Frontal cortex (tissue), 4 donors: ENCODE measurements around the gene TGFBR3. TPM values are rescaled to one million over a fixed set of nuclear protein-coding genes. Genes with fewer than 3 reads are reported as not detected.

Experiments
- DNase-seq, 2 donors: peaks; one replicate each; pipeline ENCODE4 v3.0.0; 2012; ENCODE audit warnings: low spot score in 2 of 2
- FAIRE-seq: peaks from 2 replicates; lab custom pipeline; 2012; peaks lifted over from hg19 to GRCh38; lab: Jason Lieb, UNC
- total RNA-seq: library from RNA; depleted of rRNA; stranded (reverse); fragments of >200 nt; gene quantifications from one replicate; pipeline ENCODE4 v1.2.3, GENCODE V29; 2014
- donor health status: control.
- donor health status: control.
- donor health status: control.

TGFBR3 gene
- total RNA-seq, 1 donor from 2014 or later: 4.9 TPM

DNA sequence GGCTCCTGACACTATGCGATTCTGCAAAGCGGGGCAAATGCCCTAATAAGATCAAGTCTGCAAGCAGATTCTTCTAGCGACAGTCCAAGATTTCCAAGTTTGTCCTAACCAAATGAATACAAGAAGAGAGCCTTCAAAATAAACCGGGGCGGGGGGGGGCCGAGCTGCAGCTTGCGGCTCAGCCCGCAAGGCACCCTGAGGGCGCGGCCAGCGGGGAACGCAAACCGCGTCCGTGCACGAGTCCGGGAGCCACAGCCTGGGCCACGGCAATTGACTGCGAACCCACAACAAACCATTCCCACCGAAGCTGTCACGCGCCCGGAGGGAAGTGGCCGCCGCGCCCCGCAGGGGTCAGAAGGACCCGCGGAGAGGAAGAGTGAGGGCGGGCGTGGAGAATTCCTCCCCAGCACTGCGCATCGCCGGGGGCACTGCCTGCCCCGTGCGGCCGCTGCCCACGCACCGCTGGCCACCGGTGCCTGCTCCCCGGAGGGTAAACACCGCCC is 687 bp downstream of the TGFBR3 start:
- FAIRE-seq (no peak), DNase-seq (peak; percentile 24 to 33)

GRCh38 chr1:91884459-91885212 is 1.3 kb downstream of the TGFBR3 start:
- no peak for DNase-seq
- no peak for FAIRE-seq

GRCh38 chr1:91883470-91883869 is 2.5 kb downstream of the TGFBR3 start:
- no peak for DNase-seq

GRCh38 chr1:91881280-91881679 is 4.7 kb downstream of the TGFBR3 start:
- FAIRE-seq (no peak), DNase-seq (no peak)

More at GRCh38 chr1:91883470-91883869, 2.5 kb downstream of the TGFBR3 start:
- no peak for FAIRE-seq

DNA sequence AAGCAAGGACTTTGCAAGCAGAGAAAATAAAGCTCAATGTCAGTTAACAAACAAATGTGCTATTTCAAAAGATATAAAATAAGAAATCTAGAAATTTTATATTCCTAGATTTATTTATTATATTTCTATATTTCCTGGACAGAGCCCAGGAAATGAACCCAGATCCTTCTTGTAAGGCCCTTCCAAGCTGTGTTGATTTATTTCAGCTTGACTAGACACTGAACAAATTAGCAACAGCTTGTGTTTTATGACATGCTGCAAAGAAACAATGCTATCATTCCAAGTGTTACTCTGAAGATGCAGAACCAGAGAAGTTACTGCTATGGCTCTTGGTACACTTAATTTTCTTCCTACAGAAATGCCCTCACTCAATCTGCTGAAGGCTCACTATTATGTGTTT is 6.2 kb downstream of the TGFBR3 start:
- FAIRE-seq: no peak
- DNase-seq: no peak

GRCh38 chr1:91877574-91878208 is 8.3 kb downstream of the TGFBR3 start:
- DNase-seq: no peak
- FAIRE-seq: no peak

DNA sequence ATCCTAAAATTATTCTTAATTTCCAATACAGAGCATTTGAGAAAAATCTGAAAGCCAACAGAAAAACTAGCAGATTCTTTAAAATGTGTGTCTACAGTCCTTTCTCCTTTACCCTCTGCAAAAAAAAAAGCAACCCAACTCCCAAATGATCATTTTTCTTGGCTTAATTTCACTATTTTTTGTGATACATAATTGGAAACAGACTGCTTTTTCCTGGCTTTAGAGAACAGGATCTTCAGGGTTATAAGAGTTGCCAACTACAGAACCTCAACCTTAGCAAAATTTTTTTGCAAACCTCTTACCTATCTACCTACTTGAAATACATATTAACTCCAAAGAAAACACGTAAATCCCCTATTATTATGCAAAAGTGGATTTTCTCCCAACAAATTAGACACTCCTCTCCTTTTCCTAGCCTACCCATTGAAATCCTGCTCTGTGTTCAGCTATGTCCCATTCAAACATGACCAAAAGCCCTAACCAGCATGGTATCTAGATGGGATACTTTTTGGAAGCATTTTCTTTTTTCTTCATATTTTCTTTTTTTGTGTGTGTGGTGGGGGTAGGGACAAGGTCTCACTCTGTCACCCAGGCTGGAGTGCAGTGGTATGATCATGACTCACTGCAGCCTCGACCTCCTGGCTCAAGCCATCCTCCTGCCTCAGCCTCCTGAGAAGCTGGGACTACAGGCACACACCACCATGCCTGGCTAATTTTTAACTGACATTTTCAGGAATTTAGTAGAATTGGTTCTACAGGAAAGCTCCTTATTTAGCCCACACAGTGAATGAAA is 9.0 kb downstream of the TGFBR3 start:
- no peak for DNase-seq
- FAIRE-seq: no peak

- FAIRE-seq: no peak
- DNase-seq: no peak
Observed at GRCh38 chr1:91876040-91876470, 9.9 kb downstream of the TGFBR3 start.

- FAIRE-seq (no peak), DNase-seq (no peak)
Observed at GRCh38 chr1:91874167-91874566, 11.8 kb downstream of the TGFBR3 start.

DNA sequence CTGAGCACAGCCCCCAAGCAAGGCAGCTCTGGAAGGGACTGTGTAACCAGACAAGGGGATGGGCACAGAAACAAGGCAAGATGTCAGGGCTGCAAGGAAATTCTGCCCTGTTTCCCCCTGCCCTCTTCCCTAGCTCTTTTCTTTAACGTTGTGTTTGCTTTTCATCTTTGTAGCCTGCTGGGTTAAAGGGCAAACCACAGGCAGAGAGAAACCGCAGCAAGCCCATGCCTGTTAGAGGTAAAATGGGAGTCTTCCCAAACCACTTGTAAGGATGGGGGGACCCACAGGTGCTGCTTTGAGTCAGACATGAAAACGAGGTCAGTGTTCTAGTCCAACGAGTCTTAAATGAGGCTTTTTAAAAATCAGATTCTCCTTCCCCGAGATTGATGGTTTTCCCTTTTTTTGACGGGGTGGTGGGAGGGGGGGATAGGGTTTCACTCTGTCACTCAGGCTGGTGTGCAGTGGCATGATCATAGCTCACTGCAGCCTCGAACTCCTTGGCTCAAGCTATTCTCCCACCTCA is 13.3 kb downstream of the TGFBR3 start:
- FAIRE-seq (no peak), DNase-seq (no peak)

- FAIRE-seq (no peak), DNase-seq (no peak)
Observed at GRCh38 chr1:91872000-91872399, 14.0 kb downstream of the TGFBR3 start.

- DNase-seq (no peak), FAIRE-seq (no peak)
Observed at GRCh38 chr1:91870322-91870721, 15.6 kb downstream of the TGFBR3 start.

DNA sequence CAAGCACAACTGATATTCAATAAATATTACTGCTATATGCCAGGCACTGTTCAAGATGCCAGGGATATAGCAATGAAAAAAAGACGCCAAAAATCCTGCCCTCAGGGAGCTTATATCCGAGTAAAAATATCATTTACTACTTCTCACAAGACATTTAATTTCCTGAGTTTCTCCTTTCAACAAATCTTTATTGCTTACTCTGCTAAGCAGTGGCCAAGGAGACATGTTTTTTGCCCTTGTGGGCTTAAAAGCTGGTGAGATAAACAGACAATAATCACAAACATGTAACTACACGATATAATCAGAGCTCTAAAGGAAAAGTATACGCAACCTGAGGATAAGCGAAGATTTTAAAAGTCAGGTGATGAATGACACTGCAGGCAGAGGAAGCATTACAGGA is 19.5 kb downstream of the TGFBR3 start:
- DNase-seq (no peak), FAIRE-seq (no peak)

DNA sequence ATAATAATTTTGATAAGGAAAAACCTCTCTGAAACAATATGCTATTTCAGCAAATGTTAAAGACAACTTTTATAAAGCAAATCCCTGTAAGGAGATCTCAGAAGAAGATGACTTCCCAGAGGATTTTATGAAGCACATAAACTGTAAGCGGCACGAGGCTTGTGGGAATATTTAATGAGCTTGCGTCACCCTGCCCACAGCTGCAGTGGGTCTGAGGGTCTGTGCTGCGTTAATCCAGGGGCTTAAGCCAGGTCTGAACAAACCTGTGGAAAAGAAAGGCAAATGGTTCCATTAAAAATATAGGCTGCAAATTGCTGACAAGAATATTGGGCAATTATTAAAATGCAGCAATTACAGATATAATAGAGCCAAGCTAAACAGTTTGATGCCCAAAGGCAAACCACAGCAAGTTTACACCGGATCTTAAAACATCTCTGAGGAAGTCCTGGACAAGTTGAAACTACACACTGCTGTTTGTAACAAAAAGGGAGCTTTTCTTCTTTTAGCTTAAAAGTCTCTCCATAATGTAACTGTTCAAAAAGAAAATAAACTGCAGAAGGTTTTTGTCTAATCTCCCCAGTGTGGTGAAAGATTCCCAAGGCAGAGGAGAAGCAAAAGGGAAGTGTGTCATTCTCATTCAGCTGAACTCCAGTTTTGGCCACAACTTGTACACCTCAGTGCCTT is 21.8 kb downstream of the TGFBR3 start:
- DNase-seq (no peak), FAIRE-seq (no peak)

GRCh38 chr1:91863498-91863897 is 22.5 kb downstream of the TGFBR3 start:
- FAIRE-seq: no peak
- no peak for DNase-seq

- DNase-seq (no peak), FAIRE-seq (no peak)
Observed at GRCh38 chr1:91862120-91862519, 23.8 kb downstream of the TGFBR3 start.

GRCh38 chr1:91857557-91858239 is 28.3 kb downstream of the TGFBR3 start:
- no peak for FAIRE-seq
- DNase-seq: no peak

DNA sequence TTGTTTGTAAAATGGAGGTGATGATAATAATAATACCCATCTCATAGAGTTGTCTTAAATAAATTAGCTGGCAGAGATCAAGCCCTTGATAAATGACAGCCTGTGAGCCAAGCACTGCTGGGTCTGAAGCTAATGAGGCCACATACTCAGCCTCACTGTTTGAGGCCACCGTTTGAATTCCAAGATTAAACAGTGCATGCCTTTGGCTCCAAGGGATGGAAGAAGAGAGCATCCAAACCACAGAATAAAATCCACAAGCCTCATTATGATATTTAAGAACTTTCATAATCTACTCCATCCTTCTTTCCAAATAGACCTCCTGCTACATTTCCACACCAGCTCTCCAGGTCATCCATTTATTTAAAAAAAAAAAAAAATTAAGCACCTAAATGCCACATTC is 29.0 kb downstream of the TGFBR3 start:
- DNase-seq: no peak
- no peak for FAIRE-seq

DNA sequence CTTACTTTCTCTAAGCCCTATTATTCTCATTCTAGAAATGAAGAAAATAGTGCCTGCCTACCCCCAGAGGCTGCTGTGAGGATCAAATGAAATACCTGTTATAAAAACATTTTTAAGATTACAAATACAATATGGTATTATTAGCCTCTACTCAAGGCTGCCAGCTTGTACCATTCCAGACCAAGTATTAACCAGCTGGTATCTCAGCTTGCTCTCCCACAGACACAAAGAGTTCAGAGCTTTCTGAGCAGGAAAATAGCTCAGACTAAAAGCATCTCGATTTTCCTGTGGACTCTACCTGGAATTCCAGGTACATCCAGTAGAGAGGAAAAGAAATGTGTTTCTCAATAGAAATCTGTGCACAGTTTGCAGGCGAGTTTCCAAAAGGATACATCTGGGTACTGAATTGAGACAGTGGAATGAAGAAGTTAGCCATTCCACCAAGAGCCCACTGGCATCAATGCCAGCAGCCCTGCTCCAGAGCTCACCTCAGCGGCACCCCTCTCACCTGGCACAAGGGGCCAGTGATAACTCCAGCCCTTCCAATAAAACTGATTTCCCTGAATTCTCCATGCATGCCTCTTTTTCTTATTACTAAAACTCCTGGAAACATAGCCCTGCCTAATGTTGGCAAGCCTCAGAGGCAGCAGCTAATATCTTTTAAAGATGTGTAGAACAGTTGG is 31.0 kb downstream of the TGFBR3 start:
- DNase-seq (no peak), FAIRE-seq (no peak)
